NCI-H524 (cell line): ENCODE results near the gene TUT1.
"Not testable (repeated sequence)": the region's sequence is repeated elsewhere in the genome, so short reads cannot be mapped to it uniquely, and the experiment has no call there.

Experiments used
- DNase-seq, 2 experiments: peaks; one replicate each; lab custom pipeline; 2025; lab: John Stamatoyannopoulos, UW

Gene TUT1

DNA sequence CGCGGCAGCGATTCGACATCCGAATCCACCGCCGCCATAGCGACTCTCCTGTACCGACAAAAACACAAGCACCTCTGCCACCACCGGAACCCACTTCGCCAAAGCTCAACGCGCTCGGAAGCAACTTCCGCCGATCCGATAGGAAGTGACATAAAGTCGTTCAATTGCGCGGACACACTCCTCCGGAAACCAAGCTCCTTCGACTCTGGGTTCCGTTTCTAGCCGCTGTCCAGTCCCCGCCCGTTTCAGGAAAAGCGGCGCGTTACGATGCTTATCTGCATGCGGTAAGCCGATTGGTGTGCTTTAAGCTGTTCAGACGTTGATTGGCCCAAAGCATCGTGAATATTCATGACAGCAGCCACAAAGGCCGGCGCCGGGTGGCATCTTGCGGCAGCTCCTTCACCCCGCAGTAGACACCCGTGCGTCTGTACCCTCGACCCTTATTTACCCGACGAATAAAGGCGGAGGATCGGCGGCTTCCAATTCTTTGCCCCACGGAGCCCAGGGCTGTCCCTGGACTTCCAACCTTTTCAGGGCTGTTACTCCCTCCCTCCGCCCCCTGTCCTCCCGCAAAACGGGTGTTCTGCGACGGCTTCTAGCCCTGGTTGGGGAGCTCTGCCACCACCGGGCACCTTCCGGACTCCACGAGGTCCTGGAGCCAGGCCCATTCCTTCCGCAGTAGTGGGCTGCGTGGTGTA, at the start of gene TUT1:
Gene TUT1, minus strand, starts transcription at position 76 of the 698 bp plus-strand sequence. Its CDS starts 38 bp downstream, at position 38.
- peak; percentile 96 to 99 for DNase-seq

- DNase-seq = no peak
These were observed 41.2 kb upstream of the TUT1 start for GRCh38 chr11:62632492-62632891.

- DNase-seq = no peak
These were observed 36.4 kb upstream of the TUT1 start for GRCh38 chr11:62627713-62628112.

GRCh38 chr11:62622476-62623089, 31.3 kb upstream of the TUT1 start:
- no peak for DNase-seq

GRCh38 chr11:62621567-62622470, 30.5 kb upstream of the TUT1 start, which contains the start of gene B3GAT3:
Gene B3GAT3 (minus strand): TSS chr11:62621986. CDS start chr11:62621947, 39 bp downstream.
- DNase-seq = peak; percentile 95 to 98

DNA sequence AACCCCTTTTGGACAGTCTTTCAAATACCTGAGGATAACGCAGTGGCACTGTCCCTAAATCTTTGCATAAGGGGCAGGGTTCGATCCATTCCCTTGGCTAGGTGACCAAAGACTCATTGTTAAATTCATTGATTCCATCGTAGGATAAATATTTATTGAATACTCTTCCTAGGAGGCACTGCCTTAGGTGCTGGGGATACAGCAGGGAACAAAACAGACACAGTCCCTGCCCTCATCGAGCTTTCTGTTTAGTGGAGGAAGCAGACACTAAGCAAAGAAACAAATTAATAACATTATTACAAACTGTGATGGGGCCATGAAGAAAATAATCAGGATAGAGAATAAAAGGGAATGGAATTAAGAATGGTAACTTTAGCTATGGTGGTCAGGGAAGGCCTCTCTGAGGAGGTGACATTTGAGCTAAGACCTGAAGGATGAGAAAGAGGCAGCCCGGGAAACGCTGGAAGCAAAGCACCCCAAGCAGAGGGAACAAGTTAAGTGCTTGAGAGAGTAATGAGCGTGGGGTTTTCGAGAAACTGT, 29.8 kb upstream of the TUT1 start:
- DNase-seq = no peak

DNA sequence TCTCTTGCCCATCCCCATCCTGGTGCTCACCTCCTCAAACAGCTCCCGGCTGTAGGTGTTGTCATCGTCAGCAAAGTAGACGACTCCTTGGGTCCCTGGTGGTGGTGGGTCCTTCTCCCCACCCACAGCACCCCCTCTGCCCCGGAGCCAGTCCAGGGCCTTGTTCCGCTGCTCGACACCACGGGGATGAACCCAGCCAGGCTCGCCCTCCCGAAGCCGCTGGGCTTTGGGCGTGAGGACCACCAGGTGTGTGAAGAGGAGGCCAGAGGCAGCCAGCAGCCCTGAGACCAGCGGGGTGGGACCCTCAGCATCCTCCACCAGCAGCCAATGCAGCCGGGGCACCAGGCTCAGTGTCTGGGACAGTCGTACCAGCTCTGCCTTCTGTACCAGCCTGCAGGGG, 25.6 kb upstream of the TUT1 start:
- DNase-seq = not testable (repeated sequence)

GRCh38 chr11:62615521-62615920, 24.2 kb upstream of the TUT1 start:
- DNase-seq = no peak

DNA sequence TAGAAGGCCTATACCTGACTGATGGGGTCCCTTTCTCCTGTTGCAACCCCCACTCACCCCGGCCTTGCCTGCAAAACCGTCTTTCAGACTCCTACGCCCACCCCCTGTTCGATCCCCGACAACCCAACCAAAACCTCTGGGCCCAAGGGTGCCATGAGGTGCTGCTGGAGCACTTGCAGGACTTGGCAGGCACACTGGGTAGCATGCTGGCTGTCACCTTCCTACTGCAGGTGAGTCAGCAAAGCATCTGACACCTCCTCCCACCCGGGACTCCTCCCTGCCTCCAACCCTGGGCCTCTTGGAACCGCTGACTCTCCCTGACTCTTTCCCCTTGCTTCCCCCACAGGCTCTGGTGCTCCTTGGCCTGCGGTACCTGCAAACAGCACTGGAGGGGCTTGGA, 23.0 kb upstream of the TUT1 start:
- no peak for DNase-seq

- no peak for DNase-seq
These were observed 22.0 kb upstream of the TUT1 start for GRCh38 chr11:62613291-62613778.

GRCh38 chr11:62612366-62613290, 21.3 kb upstream of the TUT1 start, which contains the start of the genes EML3 and ROM1:
Gene EML3 (minus strand): TSS chr11:62612775. CDS start chr11:62612457, 318 bp downstream.
Gene ROM1 (plus strand): TSS chr11:62613257. CDS start chr11:62613282, 25 bp downstream.
- DNase-seq = peak; percentile 55 to 72

- peak in 1 of 2 experiments; percentile 32 for DNase-seq
These were observed 20.5 kb upstream of the TUT1 start for GRCh38 chr11:62611705-62612365.

- DNase-seq = no peak
These were observed 19.7 kb upstream of the TUT1 start for GRCh38 chr11:62610814-62611704.

DNA sequence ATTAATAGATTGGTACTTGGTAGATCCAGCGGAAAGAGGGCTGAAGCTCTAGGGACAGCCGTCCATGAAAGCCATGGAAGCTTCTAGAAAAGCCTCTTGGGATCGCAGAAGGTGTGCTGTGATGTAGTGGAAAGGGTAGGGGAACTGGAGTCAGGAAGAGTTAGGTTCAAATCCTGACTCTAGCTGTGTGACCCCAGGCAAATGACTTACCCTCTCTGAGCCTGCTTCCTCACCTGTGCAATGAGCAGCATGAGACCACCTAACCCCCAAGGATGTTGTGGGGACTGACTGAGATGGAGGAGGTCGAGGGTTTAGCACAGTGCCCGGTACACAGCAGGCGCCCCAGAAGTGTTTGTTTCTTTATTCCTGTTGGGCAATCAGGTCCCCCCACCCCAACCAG, 19.1 kb upstream of the TUT1 start:
- DNase-seq = no peak

DNA sequence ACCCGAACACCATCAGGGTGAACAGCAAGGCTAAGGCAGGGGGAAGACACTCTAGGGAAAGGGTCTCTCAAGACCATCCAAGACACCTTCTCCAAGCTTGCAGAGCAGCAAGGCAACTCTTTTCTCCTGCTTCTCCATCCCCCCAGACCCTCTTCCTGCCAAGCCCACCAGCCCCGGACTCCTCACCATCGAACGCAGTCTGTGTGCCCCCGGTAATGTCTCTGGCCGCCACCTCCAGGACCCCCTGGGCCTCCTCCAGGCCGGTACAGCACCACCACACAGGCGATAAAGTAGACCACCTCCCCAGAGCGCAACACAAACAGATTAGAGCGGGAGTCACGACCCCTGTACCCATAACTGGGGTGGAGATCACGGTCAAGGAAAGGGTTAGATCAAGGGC, 17.5 kb upstream of the TUT1 start:
- no peak for DNase-seq

- peak in 1 of 2 experiments; percentile 18 for DNase-seq
These were observed 16.4 kb upstream of the TUT1 start for GRCh38 chr11:62607714-62608113.

DNA sequence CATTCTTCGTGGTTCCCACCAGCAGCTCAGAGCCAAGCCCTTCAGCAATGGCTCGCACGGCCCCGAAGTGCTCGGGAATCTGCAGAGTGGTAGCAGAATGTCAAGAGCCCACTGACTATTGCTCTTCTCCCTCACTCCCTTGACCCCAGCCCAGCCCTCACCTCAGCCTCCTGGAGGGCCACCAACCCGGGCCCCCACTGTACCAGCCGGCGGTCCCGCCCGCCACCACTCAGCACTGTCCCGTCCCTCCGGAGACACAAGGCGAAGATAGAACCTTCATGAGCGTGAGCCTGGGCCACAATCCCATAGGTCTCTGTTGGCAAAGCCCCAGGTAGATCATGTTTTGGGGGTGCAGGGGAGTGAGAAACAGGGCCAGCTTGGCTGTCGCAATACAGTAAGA, 14.6 kb upstream of the TUT1 start:
- DNase-seq = no peak

GRCh38 chr11:62605467-62605866, 14.1 kb upstream of the TUT1 start:
- no peak for DNase-seq

DNA sequence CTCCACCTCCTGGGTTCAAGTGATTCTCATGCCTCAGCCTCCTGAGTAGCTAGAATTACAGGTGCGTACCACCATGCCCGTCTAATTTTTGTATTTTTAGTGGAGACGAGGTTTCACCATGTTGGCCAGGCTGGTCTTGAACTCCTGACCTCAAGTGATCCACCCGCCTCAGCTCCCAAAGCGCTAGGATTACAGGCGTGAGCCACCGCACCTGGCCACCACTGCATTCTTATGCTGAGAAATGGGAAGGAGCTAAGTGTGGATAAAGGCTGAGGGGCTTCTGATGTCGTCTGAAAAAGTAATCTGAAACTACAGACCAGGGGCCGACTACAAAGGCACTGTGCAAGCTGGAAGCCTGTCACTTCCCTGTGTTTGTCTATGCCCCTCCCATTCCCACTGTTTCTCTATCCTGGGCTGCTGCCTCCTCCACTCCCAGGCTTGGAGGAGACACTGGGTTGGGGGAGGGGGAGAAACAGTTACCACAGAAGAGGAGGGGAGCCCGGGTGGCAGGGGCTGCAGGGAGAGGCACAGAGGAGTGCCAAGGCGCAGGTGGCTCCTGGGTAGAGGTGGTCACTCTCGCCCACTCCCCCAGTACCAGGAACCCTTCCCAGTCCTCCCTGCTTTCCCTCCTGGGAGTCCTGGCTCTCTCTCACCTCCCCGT, 13.3 kb upstream of the TUT1 start:
- DNase-seq = no peak
